GM06990 (cell line): ENCODE results near the gene ATP2B2.
A peak's percentile ranks its signal among the peaks of the same experiment; 100 is the strongest.
"Not testable (repeated sequence)": the region's sequence is repeated elsewhere in the genome, so short reads cannot be mapped to it uniquely, and the experiment has no call there.

Source experiments
- DNase-seq: peaks from one replicate; pipeline ENCODE4 v3.0.0-alpha.2; 2011; ENCODE audit not compliant: insufficient read length; ENCODE audit errors: extremely low read depth
- H3K27me3 ChIP-seq: replicated peaks from 2 replicates; pipeline ENCODE4 v1.6.0; 2011; ENCODE audit warnings: low read length; ENCODE audit not compliant: control insufficient read depth, insufficient read depth
- H3K36me3 ChIP-seq: 2 replicates; pipeline ENCODE4 v1.5.1; 2011; ENCODE audit warnings: low read length; ENCODE audit not compliant: control insufficient read depth, insufficient read depth
- H3K4me3 ChIP-seq: replicated peaks from 2 replicates; pipeline ENCODE4 v1.5.1; 2011; ENCODE audit warnings: low read depth, mild to moderate bottlenecking, control low read depth, low read length
- TF ChIP-seq, protein P1 (sequence below): IDR thresholded peaks from 2 replicates; pipeline ENCODE4 v1.5.1; 2011; ENCODE audit warnings: low read length, control low read depth, mild to moderate bottlenecking, inconsistent platforms; ENCODE audit not compliant: insufficient read depth, poor library complexity, severe bottlenecking

Gene ATP2B2

GRCh38 chr3:10300087-10300486 lies 205.3 kb downstream of the ATP2B2 start:
- Histone ChIP-seq H3K27me3 (no peaks in the 10 kb centered on the region), H3K36me3 (peaks cover 45% of the 10 kb centered on the region), H3K4me3 (no peak overlapping the region)
- TF ChIP-seq, protein P1, sequence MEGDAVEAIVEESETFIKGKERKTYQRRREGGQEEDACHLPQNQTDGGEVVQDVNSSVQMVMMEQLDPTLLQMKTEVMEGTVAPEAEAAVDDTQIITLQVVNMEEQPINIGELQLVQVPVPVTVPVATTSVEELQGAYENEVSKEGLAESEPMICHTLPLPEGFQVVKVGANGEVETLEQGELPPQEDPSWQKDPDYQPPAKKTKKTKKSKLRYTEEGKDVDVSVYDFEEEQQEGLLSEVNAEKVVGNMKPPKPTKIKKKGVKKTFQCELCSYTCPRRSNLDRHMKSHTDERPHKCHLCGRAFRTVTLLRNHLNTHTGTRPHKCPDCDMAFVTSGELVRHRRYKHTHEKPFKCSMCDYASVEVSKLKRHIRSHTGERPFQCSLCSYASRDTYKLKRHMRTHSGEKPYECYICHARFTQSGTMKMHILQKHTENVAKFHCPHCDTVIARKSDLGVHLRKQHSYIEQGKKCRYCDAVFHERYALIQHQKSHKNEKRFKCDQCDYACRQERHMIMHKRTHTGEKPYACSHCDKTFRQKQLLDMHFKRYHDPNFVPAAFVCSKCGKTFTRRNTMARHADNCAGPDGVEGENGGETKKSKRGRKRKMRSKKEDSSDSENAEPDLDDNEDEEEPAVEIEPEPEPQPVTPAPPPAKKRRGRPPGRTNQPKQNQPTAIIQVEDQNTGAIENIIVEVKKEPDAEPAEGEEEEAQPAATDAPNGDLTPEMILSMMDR, result no peak
- no peak for DNase-seq

- Histone ChIP-seq H3K4me3 (no peak overlapping the region), H3K27me3 (no peaks in the 10 kb centered on the region), H3K36me3 (peaks cover 42% of the 10 kb centered on the region)
- TF ChIP-seq, protein P1, result no peak
- DNase-seq, result no peak
Observed at GRCh38 chr3:10299679-10300078, 205.7 kb downstream of the ATP2B2 start.

GRCh38 chr3:10299175-10299574 lies 206.2 kb downstream of the ATP2B2 start:
- TF ChIP-seq, protein P1, result no peak
- no peaks in the 10 kb centered on the region for H3K27me3 ChIP-seq
- DNase-seq, result no peak
- H3K4me3 ChIP-seq, result no peak overlapping the region
- peaks cover 37% of the 10 kb centered on the region for H3K36me3 ChIP-seq

DNA sequence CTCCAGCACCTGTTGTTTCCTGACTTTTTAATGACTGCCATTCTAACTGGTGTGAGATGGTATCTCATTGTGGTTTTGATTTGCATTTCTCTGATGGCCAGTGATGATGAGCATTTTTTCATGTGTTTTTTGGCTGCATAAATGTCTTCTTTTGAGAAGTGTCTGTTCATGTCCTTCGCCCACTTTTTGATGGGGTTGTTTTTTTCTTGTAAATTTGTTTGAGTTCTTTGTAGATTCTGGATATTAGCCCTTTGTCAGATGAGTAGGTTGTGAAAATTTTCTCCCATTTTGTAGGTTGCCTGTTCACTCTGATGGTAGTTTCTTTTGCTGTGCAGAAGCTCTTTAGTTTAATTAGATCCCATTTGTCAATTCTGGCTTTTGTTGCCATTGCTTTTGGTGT lies 207.3 kb downstream of the ATP2B2 start:
- DNase-seq, result not testable (repeated sequence)

GRCh38 chr3:10294030-10294586 lies 211.3 kb downstream of the ATP2B2 start:
- TF ChIP-seq, protein P1, result no peak
- Histone ChIP-seq H3K36me3 (peaks cover 12% of the 10 kb centered on the region), H3K4me3 (no peak overlapping the region), H3K27me3 (no peaks in the 10 kb centered on the region)
- DNase-seq, result no peak

More for the DNA sequence above, 207.3 kb downstream of the ATP2B2 start:
- H3K36me3 ChIP-seq, result peaks cover 28% of the 10 kb centered on the region
- not testable (repeated sequence) for H3K27me3 ChIP-seq, H3K4me3 ChIP-seq

DNA sequence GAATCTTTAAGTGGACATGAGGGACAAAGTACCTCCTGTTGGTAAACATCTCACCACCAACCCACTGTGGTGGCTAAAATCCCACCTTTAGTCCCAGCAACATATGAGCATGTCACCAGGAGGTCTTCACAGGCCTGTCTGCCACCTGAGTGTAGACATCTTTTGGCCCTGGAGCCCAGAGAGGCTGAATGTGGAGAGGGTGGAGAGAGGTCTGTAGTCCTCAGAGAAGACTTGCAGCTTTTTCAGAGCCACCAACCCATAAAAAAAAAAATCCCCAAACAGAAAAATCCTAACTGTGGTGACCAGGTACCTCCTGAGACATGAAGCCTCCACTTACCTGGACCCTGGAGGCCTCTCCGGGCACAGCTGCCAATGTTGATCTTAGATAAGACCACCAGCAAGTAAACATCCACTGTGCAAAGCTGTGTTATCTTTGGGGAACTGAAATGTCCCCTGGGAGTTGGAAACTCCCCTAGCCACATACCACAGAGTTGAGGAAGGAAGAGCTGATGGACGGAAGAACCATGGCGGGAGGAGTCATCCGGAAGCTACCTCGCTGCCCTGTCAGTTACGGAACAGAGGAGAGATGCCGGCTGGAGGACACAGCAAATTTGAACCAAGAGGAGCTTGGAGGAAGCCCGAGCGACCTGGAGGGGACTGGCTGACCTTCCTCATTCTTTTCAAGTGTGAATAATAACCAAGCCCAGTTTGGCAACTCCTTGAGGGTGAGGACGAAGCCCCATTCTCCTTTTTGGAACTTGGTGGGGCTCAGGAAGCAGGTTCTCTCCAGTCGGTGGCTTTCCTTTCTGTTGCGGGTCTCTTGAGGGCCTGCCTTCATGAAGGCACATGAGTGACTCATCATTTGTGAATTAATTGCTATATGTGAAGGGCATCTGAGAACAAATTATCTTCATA lies 212.6 kb downstream of the ATP2B2 start, which contains the start of gene GHRL:
Gene GHRL (minus strand): TSS at position 443 of the 915 bp plus-strand sequence. CDS start 2,767 bp downstream, outside the sequence.
- DNase-seq, result peak; percentile 66
- Histone ChIP-seq H3K4me3 (peak within 1 kb of the TSS; percentile 57), H3K36me3 (peaks cover 21% of the 10 kb centered on the region), H3K27me3 (no peaks in the 10 kb centered on the region)
- TF ChIP-seq, protein P1, result no peak
